H9 (cell line): ENCODE results near the gene UPP1. TPM values are rescaled to one million over a fixed set of nuclear protein-coding genes. Genes with fewer than 3 reads are reported as not detected.

Experiments
- DNase-seq: peaks from one replicate; pipeline ENCODE4 v3.0.0-alpha.2; 2017
- H2AFZ ChIP-seq: one replicate; pipeline ENCODE4 v1.6.1; 2013; ENCODE audit warnings: mild to moderate bottlenecking, low read length, control low read depth, moderate library complexity
- H2AK5ac ChIP-seq: 2 replicates; pipeline ENCODE4 v1.6.1; 2013; ENCODE audit warnings: low read length, control low read depth, mixed read lengths; ENCODE audit not compliant: insufficient read length
- H2BK120ac ChIP-seq: one replicate; pipeline ENCODE4 v1.6.1; 2013; ENCODE audit warnings: low read depth, mild to moderate bottlenecking, low read length, control low read depth, inconsistent platforms; ENCODE audit not compliant: poor library complexity, severe bottlenecking
- H2BK12ac ChIP-seq: 2 replicates; pipeline ENCODE4 v1.6.1; 2013; ENCODE audit warnings: low read length, control low read depth, mixed read lengths, low read depth; ENCODE audit not compliant: insufficient read length
- H2BK15ac ChIP-seq: 2 replicates; pipeline ENCODE4 v1.6.1; 2013; ENCODE audit warnings: low read depth, low read length, control low read depth
- H2BK20ac ChIP-seq: one replicate; pipeline ENCODE4 v1.6.1; 2013; ENCODE audit warnings: low read depth, mild to moderate bottlenecking, low read length, control low read depth, inconsistent platforms; ENCODE audit not compliant: poor library complexity, severe bottlenecking
- H2BK5ac ChIP-seq: 2 replicates; pipeline ENCODE4 v1.6.1; 2013; ENCODE audit warnings: low read length, control low read depth, mixed read lengths; ENCODE audit not compliant: insufficient read length
- H3K14ac ChIP-seq: 2 replicates; pipeline ENCODE4 v1.6.1; 2013; ENCODE audit warnings: low read length, control low read depth; ENCODE audit not compliant: insufficient read depth
- H3K18ac ChIP-seq: 2 replicates; pipeline ENCODE4 v1.6.1; 2013; ENCODE audit warnings: low read depth, mild to moderate bottlenecking, mixed read lengths, low read length, control low read depth; ENCODE audit not compliant: insufficient read length
- H3K23ac ChIP-seq: 2 replicates; pipeline ENCODE4 v1.6.1; 2013; ENCODE audit warnings: low read length, control low read depth, mixed read lengths, low read depth; ENCODE audit not compliant: insufficient read length
- H3K23me2 ChIP-seq: 2 replicates; pipeline ENCODE4 v1.6.1; 2013; ENCODE audit warnings: low read depth, mild to moderate bottlenecking, mixed read lengths, low read length, control low read depth; ENCODE audit not compliant: insufficient read length, poor library complexity, severe bottlenecking
- H3K27ac ChIP-seq: 2 replicates; pipeline ENCODE4 v1.5.1; 2013; ENCODE audit warnings: low read length, control low read depth, mixed read lengths, low read depth; ENCODE audit not compliant: insufficient read length
- H3K27me3 ChIP-seq: 2 replicates; pipeline ENCODE4 v1.6.1; 2013; ENCODE audit warnings: low read length, control low read depth, inconsistent platforms; ENCODE audit not compliant: insufficient read depth
- H3K4ac ChIP-seq: 2 replicates; pipeline ENCODE4 v1.6.1; 2013; ENCODE audit warnings: low read depth, mild to moderate bottlenecking, control low read depth, inconsistent platforms, low read length, moderate library complexity
- H3K4me1 ChIP-seq: 2 replicates; pipeline ENCODE4 v1.6.1; 2013; ENCODE audit warnings: low read length, control low read depth, inconsistent platforms; ENCODE audit not compliant: insufficient read depth
- H3K4me2 ChIP-seq: 2 replicates; pipeline ENCODE4 v1.6.1; 2013; ENCODE audit warnings: low read length, control low read depth, mixed read lengths; ENCODE audit not compliant: insufficient read length, insufficient read depth
- H3K56ac ChIP-seq: 2 replicates; pipeline ENCODE4 v1.6.1; 2013; ENCODE audit warnings: low read depth, mild to moderate bottlenecking, mixed read lengths, low read length, control low read depth; ENCODE audit not compliant: insufficient read length
- H3K79me1 ChIP-seq: 2 replicates; pipeline ENCODE4 v1.6.1; 2013; ENCODE audit warnings: low read depth, mild to moderate bottlenecking, moderate library complexity, low read length, control low read depth, inconsistent platforms; ENCODE audit not compliant: insufficient read depth, poor library complexity, severe bottlenecking
- H3K79me2 ChIP-seq: 2 replicates; pipeline ENCODE4 v1.6.1; 2013; ENCODE audit warnings: low read length, control low read depth, inconsistent platforms; ENCODE audit not compliant: insufficient read depth
- H3K9ac ChIP-seq: 2 replicates; pipeline ENCODE4 v1.6.1; 2013; ENCODE audit warnings: low read length, control low read depth, mixed read lengths; ENCODE audit not compliant: insufficient read length; ENCODE audit errors: extremely low read depth
- H3K9me3 ChIP-seq: one replicate; pipeline ENCODE4 v1.6.1; 2013; ENCODE audit warnings: low read depth, low read length, inconsistent platforms; ENCODE audit not compliant: control insufficient read depth
- H3T11ph ChIP-seq: one replicate; pipeline ENCODE4 v1.6.1; 2013; ENCODE audit warnings: mild to moderate bottlenecking, low read length, control low read depth, inconsistent platforms
- H4K20me1 ChIP-seq: one replicate; pipeline ENCODE4 v1.6.1; 2013; ENCODE audit not compliant: control insufficient read depth, insufficient read length, insufficient read depth
- H4K5ac ChIP-seq: 2 replicates; pipeline ENCODE4 v1.6.1; 2013; ENCODE audit warnings: low read depth, mild to moderate bottlenecking, mixed read lengths, low read length, control low read depth; ENCODE audit not compliant: insufficient read length
- H4K8ac ChIP-seq: replicated peaks from 2 replicates; pipeline ENCODE4 v1.6.1; 2013; ENCODE audit warnings: low read length, control low read depth, mixed read lengths, low read depth; ENCODE audit not compliant: insufficient read length
- H4K91ac ChIP-seq: 2 replicates; pipeline ENCODE4 v1.6.1; 2013; ENCODE audit warnings: low read depth, mild to moderate bottlenecking, moderate library complexity, mixed read lengths, low read length, control low read depth; ENCODE audit not compliant: insufficient read length
- H3K27ac Mint-ChIP-seq, 3 experiments: 2 replicates in 2 of 3; 3 replicates in 1 of 3; pipeline ENCODE4 v1.8.0; 2020 to 2021; ENCODE audit warnings: mixed read lengths in 3 of 3, mild to moderate bottlenecking in 1 of 3, moderate library complexity in 1 of 3
- H3K27me3 Mint-ChIP-seq: 2 replicates; pipeline ENCODE4 v1.8.0; 2021; ENCODE audit warnings: low read depth, mild to moderate bottlenecking, moderate library complexity, mixed read lengths
- H3K36me3 Mint-ChIP-seq, 3 experiments: 2 replicates in 2 of 3; 3 replicates in 1 of 3; pipeline ENCODE4 v1.8.0; 2020 to 2021; ENCODE audit warnings: low read depth in 3 of 3, mixed read lengths in 3 of 3; ENCODE audit not compliant: insufficient read depth in 1 of 3
- H3K4me1 Mint-ChIP-seq, 2 experiments: 2 replicates each; pipeline ENCODE4 v1.8.0; 2020; ENCODE audit warnings: mixed read lengths in 2 of 2
- H3K4me3 Mint-ChIP-seq, 2 experiments: 2 replicates in 1 of 2; 3 replicates in 1 of 2; pipeline ENCODE4 v1.8.0; 2020 to 2021; ENCODE audit warnings: mild to moderate bottlenecking in 2 of 2, mixed read lengths in 2 of 2, moderate library complexity in 1 of 2
- H3K9me3 Mint-ChIP-seq, 2 experiments: 2 replicates in 1 of 2; 3 replicates in 1 of 2; pipeline ENCODE4 v1.8.0; 2020; ENCODE audit warnings: mild to moderate bottlenecking in 2 of 2, mixed read lengths in 2 of 2, moderate library complexity in 1 of 2
- CTCF ChIP-seq: fragments of 200-600 bp; sonication (generic); conservative IDR thresholded peaks from 3 replicates; pipeline ENCODE4 v1.8.0; 2021; ENCODE audit warnings: antibody characterized with exemption, mild to moderate bottlenecking
- WGBS: extraction: QIAGEN DNeasy Blood & Tissue Kit; methylation state at CpG from one replicate; pipeline ENCODE4 v1.1.7; 2013; ENCODE audit warnings: missing lambda C conversion rate, low lambda C conversion rate, mixed read lengths; ENCODE audit not compliant: insufficient read length; ENCODE audit errors: extremely low coverage; 5-methylcytosine and 5-hydroxymethylcytosine counted together
- total RNA-seq: library from RNA; stranded (reverse); gene quantifications from 2 replicates; pipeline ENCODE4 v1.2.1, GENCODE V29; 2021

The UPP1 gene
- total RNA-seq, 1 experiment from 2014 or later, result 34.2 TPM

- Histone ChIP-seq H3K79me1 (no peaks in the 10 kb centered on the region), H2BK20ac (no peak overlapping the region), H3K4ac (no peak overlapping the region), H4K5ac (no peak overlapping the region), H3K18ac (no peak overlapping the region), H4K91ac (no peak overlapping the region), H3K9ac (no peak overlapping the region), H2BK12ac (no peak overlapping the region), H3K79me2 (no peaks in the 10 kb centered on the region), H3K23me2 (no peaks in the 10 kb centered on the region), H4K8ac (no peak overlapping the region), H4K20me1 (no peaks in the 10 kb centered on the region), H2BK120ac (no peak overlapping the region), H3K27me3 (no peaks in the 10 kb centered on the region), H3K56ac (no peak overlapping the region), H3T11ph (no peak overlapping the region), H3K23ac (no peak overlapping the region), H2BK15ac (no peak overlapping the region), H3K14ac (no peak overlapping the region), H3K4me2 (no peak overlapping the region), H3K9me3 (no peaks in the 10 kb centered on the region), H2AFZ (no peak overlapping the region), H2BK5ac (no peak overlapping the region), H2AK5ac (no peak overlapping the region), H3K27ac (no peak overlapping the region), H3K4me1 (no peaks in the 10 kb centered on the region)
- Mint-ChIP-seq H3K4me3 (no peak overlapping the region), H3K27me3 (no peaks in the 10 kb centered on the region), H3K9me3 (no peaks in the 10 kb centered on the region), H3K4me1 (no peaks in the 10 kb centered on the region), H3K36me3 (peaks cover 32 to 78% (median 74%) of the 10 kb centered on the region in 3 experiments; a peak in 6 of 7 replicates), H3K27ac (no peak overlapping the region)
- no CpG with 5 or more reads among the region's 4 CpGs for WGBS
- no peak for TF ChIP-seq CTCF
- DNase-seq, result no peak
Observed at GRCh38 chr7:48098846-48099245, 9.8 kb downstream of the UPP1 start.
